GM18526 (cell line): Measurements from ENCODE around the gene KRTAP20-4.

ENCODE experiments used
- POLR2A ChIP-seq: IDR thresholded peaks from 3 replicates; pipeline ENCODE4 v1.6.1; 2011; ENCODE audit not compliant: insufficient read length; ENCODE audit errors: extremely low read depth

Gene KRTAP20-4

GRCh38 chr21:30625449-30626165 is 5.2 kb downstream of the KRTAP20-4 start:
- no peak for TF ChIP-seq POLR2A

DNA sequence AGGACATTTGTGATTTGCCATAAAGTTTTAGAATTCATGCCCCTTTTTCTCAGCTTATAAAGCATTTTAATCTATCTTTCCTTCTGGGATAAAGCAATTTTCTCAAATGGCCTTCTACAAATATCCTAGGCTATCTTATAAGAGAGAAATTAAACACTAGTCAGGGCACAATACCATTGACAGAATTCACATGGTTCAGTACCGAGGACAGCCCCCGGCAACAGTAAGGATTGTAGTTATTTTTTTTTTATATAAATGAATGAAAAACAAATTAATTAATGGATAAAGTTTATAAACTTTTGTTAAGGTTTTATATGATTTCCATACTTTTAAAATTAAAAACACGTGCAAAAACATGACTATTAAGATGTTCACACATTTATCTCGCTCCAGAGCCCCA is 7.7 kb downstream of the KRTAP20-4 start:
- TF ChIP-seq POLR2A = no peak

DNA sequence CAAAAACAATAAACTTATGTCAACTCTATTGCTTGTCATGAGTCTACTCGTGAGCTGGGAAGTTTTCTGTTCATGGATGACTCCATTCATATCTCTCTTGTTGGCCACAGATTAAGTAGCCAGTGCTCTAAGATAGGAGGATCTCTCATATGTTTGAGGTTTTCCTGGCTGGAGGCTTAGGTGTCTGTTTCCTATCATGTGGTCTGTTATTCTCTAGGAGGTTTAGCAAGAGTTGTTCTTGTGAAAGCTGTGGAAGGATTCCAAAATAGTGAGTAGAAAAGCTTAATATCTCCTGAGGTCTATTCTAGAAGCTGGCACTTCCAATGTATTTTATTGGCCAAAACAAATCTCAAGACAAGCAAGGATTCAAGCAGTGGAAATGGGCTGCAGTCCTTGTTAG is 8.8 kb downstream of the KRTAP20-4 start:
- TF ChIP-seq POLR2A = no peak

- TF ChIP-seq POLR2A = no peak
Measured at GRCh38 chr21:30634906-30635305, 14.5 kb downstream of the KRTAP20-4 start, which contains the start of gene KRTAP20-2. Gene KRTAP20-2, plus strand, starts transcription at chr21:30635206. Its CDS starts 58 bp downstream, at chr21:30635264.

DNA sequence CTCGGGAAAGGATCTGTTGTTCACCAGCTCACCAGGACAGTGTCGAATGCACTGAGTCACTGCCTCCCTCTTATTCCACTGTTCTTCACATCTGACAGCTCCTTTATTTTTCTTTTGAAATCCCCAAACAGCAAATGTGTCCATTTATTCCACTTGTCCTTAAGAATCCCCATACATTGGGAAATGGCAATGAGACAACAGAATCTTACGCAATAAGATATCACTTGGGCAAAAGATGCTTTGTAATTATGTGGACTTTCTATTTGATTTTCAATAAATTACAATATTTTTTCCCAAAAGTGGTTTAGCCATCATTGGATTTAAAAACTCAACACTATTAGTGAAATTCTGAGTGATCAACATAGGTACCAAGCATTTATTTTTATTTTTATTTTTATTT is 18.3 kb downstream of the KRTAP20-4 start:
- no peak for TF ChIP-seq POLR2A

- no peak for TF ChIP-seq POLR2A
Measured at GRCh38 chr21:30642564-30642963, 22.1 kb downstream of the KRTAP20-4 start, which contains the start of gene KRTAP20-3. Gene KRTAP20-3, plus strand, starts transcription at chr21:30642864.

- TF ChIP-seq POLR2A = no peak
Measured at GRCh38 chr21:30646904-30647414, 26.5 kb downstream of the KRTAP20-4 start.

- TF ChIP-seq POLR2A = no peak
Measured at GRCh38 chr21:30652891-30653290, 32.5 kb downstream of the KRTAP20-4 start.

DNA sequence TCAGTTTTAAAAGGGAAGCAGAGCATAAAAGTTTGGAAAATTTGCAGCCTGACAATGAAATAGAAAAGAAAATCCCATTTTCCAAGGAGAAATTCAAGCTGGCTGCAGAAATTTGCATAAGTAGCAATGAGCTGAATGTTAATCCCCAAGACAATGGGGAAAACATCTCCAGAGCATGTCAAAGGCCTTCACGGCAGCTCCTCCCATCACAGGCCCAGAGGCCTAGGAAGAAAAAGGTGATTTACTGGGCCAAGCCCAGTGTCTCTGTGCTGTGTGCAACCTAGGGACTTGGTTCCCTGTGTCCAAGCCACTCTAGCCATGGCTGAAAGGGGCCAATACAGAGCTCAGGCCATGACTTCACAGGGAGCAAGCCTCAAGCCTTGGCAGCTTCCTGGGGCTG is 48.3 kb downstream of the KRTAP20-4 start:
- TF ChIP-seq POLR2A = no peak
